GM12891 (cell line): ENCODE data around the gene TRIAP1.

Experiments used
- PAX5 ChIP-seq: IDR thresholded peaks from 2 replicates; pipeline ENCODE4 v1.6.1; 2011; ENCODE audit warnings: low read length, moderate library complexity, mild to moderate bottlenecking; ENCODE audit not compliant: insufficient read depth, severe bottlenecking
- POLR2A ChIP-seq: IDR thresholded peaks from 2 replicates; pipeline ENCODE4 v1.6.1; 2011; ENCODE audit warnings: low read depth, low read length, control low read depth
- POLR2AphosphoS5 ChIP-seq: IDR thresholded peaks from 2 replicates; pipeline ENCODE4 v1.6.1; 2011; ENCODE audit warnings: low read depth, low read length, control low read depth
- POU2F2 ChIP-seq: IDR thresholded peaks from 2 replicates; pipeline ENCODE4 v1.6.1; 2011; ENCODE audit warnings: low read depth, mild to moderate bottlenecking, control low read depth, low read length, moderate library complexity
- SPI1 ChIP-seq: IDR thresholded peaks from 2 replicates; pipeline ENCODE4 v1.6.1; 2011; ENCODE audit warnings: low read depth, low read length, control low read depth
- TAF1 ChIP-seq: IDR thresholded peaks from 2 replicates; pipeline ENCODE4 v1.6.1; 2011; ENCODE audit warnings: low read depth, low read length, control low read depth

DNA sequence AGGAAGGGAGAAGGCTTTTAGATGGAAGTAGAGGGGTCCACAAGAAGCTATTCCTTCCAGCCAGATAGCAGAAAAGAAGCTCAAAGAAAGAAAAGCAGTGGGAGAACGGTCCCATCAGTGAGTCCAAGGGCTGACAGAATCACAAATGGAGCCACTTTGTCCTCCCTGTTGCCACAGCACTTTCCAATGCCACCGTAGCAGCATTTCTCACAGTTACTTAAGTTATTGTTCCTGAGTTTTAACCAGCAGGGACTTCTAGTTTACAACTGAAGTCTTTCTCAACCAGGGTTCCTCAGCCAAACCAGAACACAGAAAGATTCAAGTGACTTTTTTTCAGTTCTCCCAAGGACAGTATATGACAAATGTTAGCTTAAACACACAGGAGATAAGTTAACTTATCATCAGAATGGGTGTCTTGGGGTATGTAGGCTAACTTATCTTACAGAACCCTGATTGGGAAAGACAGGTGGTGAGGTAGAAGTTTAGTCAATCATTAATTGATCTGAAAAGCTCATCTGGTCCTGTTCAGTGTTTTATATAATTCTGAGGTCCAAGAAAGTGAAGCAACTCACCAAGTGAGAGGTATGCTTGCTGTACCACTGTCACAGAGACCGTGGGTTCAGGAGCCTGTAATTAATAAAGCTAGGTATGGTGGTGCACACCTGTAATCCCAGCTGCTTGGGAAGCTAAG, 7.0 kb upstream of the TRIAP1 start:
- TF ChIP-seq POLR2A = no peak
- no peak for TF ChIP-seq POLR2AphosphoS5
- no peak for TF ChIP-seq SPI1
- TF ChIP-seq TAF1 = no peak
- no peak for TF ChIP-seq POU2F2
- no peak for TF ChIP-seq PAX5
